Measurements from ENCODE around the gene AGRP. TPM values are rescaled to one million over a fixed set of nuclear protein-coding genes. Genes with fewer than 3 reads are reported as not detected.

The AGRP gene
- total RNA-seq, 1 donor from 2014 or later = not detected

GRCh38 chr16:67470359-67470758 lies 13.0 kb downstream of the AGRP start:
- intact Hi-C loops (cut with micrococcal nuclease) = no loop called here
- DNase-seq = peak; percentile 94
- ATAC-seq = peak; percentile 91

DNA sequence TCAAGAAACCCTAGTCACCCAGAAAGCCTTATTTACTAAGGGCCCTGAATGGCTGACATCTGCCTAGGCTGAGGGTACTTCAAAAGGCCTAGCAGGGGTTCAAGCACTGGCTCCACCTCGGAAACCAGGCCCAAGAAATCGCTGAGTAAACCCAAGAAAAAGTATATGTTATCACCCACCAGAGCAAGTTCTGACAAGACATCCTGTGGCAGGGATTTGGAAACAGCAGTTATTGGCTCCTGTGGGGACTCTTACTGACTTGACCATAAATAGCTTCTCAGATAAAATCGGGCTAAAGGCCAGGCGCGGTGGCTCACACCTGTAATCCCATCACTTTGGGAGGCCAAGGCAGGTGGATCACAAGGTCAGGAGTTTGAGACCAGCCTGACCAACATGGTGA lies 14.6 kb downstream of the AGRP start:
- intact Hi-C loops (cut with micrococcal nuclease) = loop anchor here (5.0 kb wide), 1 partner anchor 41 kb away; no protein-coding TSS in a partner anchor
- ATAC-seq (no peak), DNase-seq (peak; percentile 12)

GRCh38 chr16:67466581-67466980 lies 16.8 kb downstream of the AGRP start:
- intact Hi-C loops (cut with micrococcal nuclease) = loop anchor here (5.0 kb wide), 1 partner anchor 39 kb away; no protein-coding TSS in a partner anchor

GRCh38 chr16:67464565-67464964 lies 18.8 kb downstream of the AGRP start:
- no peak for ATAC-seq
- DNase-seq = peak; percentile 21
- intact Hi-C loops (cut with micrococcal nuclease) = no loop called here

More at GRCh38 chr16:67466581-67466980, 16.8 kb downstream of the AGRP start:
- ATAC-seq = no peak
- DNase-seq = peak; percentile 8

GRCh38 chr16:67463691-67464090 lies 19.7 kb downstream of the AGRP start:
- DNase-seq (peak; percentile 23), ATAC-seq (no peak)
- intact Hi-C loops (cut with micrococcal nuclease) = no loop called here

DNA sequence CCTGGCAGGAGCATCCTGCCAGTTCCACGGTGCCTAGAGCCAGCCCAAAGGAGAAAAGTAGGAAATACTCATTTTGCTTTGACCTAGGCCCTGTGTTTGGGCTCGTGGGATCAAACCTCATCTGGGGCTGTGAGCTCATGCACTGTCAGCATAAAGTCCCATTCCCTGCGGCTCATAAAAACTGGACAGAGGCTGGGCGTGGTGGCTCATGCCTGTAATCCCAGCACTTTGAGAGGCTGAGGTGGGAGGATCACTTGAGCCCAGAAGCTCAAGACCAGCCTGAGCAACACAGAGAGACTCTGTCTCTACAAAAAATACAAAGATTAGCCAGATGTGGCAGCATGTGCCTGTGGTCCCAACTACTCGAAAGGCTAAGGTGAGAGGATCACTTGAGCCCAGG lies 20.3 kb downstream of the AGRP start:
- DNase-seq (peak; percentile 20), ATAC-seq (no peak)
- intact Hi-C loops (cut with micrococcal nuclease) = no loop called here

GRCh38 chr16:67462279-67462655 lies 21.1 kb downstream of the AGRP start:
- intact Hi-C loops (cut with micrococcal nuclease) = no loop called here
- ATAC-seq = no peak
- peak; percentile 31 for DNase-seq

DNA sequence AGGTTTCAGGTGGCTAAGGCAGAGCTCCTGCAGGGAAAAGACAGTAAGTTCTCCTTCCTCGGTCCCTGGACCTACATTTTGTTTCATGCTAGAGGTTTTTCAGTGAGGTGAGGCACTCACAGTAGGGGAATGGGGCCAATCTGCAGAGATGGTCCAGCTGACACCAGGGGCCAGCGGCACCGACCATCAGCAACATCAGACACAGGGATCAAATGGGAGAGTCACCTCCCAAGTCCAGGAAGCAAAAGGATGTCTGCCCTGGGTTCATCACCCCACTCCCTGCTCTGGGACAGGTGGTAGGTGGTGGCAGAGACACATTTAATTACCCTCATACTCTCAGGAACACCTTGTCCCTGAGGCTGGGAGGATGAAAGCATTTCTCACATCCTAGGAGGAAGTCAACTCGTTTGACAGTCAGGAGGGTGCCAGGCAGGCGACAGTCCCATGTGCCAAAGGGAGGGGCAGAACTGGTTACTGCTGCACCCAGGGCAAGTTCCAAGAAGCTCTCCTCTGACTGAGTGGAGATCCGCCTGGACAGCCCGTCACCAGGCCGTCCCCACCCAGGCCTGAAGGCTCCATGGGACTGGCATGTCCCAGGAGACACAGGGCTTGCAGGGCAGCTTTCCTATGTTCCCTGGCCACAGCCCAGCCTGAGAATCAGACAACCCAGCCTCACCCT lies 21.6 kb downstream of the AGRP start:
- ATAC-seq (no peak), DNase-seq (no peak)
- intact Hi-C loops (cut with micrococcal nuclease) = no loop called here

GRCh38 chr16:67460961-67461360 lies 22.4 kb downstream of the AGRP start:
- intact Hi-C loops (cut with micrococcal nuclease) = no loop called here
- DNase-seq (no peak), ATAC-seq (no peak)

GRCh38 chr16:67460168-67460567 lies 23.2 kb downstream of the AGRP start:
- ATAC-seq = peak; percentile 43
- intact Hi-C loops (cut with micrococcal nuclease) = no loop called here
- peak; percentile 57 for DNase-seq

DNA sequence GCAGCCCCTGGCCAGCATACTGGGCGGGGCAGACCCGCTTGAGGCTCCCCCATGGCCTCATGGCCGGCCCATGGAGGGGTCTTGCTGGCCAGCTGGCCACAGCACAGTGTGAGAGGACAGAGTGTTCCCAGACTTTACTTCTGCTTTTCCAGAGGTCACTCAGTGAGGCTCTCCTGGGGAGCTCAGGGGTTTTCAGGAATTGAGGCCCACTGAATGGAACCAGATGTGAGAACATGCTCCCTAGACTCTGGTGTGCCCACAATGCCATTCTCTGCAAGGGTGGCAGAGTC lies 23.5 kb downstream of the AGRP start:
- peak; percentile 74 for DNase-seq
- intact Hi-C loops (cut with micrococcal nuclease) = no loop called here

GRCh38 chr16:67459066-67459860 lies 24.1 kb downstream of the AGRP start:
- ATAC-seq (peak; percentile 64), DNase-seq (peak; percentile 74)
- intact Hi-C loops (cut with micrococcal nuclease) = no loop called here

More for the DNA sequence above, 23.5 kb downstream of the AGRP start:
- peak; percentile 58 for ATAC-seq

DNA sequence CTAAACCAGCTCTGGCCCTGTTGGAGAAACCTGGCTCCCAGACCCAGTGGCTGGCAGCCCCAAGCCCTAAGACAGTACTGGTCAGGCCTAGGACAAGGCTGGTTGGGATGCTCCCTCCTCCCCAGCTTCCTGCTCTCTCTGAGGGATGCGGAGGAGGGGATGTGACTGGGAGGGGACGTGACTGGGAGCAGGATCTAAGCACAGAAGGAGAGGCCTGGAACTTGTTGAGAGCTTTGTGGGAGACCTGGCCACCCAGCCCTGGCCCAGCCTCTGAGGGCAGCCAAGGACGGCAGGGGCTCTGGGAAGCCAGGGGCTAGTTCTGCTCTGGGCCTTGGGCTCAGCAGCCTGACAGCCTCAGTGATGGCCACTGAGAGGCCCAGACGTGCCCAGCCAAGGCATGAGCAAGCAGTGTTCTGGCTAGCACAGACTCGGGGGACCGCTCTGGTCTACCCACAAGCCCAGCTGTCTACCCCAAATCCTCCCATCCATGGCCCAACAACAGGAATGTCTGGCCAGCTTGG lies 25.2 kb downstream of the AGRP start:
- intact Hi-C loops (cut with micrococcal nuclease) = no loop called here

DNA sequence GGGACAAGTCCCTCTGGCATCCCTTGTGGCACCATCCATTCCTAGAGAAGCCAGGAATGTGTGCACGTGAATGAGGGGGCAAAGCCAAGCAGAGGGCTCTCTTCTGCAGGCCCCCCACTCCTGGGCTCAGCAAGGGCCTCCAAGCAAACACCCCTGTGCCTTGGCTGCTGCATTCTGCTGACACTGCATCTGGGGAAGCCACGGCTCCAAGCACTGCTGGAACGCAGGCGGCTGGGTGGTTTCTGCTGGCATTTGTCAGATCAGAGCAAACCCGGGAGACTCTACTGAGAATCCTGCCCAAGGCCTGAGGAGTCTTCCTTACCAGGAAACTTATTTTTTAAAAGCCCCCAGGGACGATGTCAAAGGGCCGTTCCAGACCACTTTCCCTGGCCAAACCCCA lies 25.7 kb downstream of the AGRP start:
- DNase-seq (no peak), ATAC-seq (no peak)
- intact Hi-C loops (cut with micrococcal nuclease) = no loop called here

More for the DNA sequence above, 25.2 kb downstream of the AGRP start:
- ATAC-seq (peak; percentile 22), DNase-seq (peak; percentile 69)

GRCh38 chr16:67456391-67457081 lies 26.8 kb downstream of the AGRP start:
- ATAC-seq (peak; percentile 55), DNase-seq (peak; percentile 86)
- intact Hi-C loops (cut with micrococcal nuclease) = no loop called here

GRCh38 chr16:67454852-67455251 lies 28.5 kb downstream of the AGRP start:
- intact Hi-C loops (cut with micrococcal nuclease) = no loop called here
- no peak for DNase-seq
- no peak for ATAC-seq

DNA sequence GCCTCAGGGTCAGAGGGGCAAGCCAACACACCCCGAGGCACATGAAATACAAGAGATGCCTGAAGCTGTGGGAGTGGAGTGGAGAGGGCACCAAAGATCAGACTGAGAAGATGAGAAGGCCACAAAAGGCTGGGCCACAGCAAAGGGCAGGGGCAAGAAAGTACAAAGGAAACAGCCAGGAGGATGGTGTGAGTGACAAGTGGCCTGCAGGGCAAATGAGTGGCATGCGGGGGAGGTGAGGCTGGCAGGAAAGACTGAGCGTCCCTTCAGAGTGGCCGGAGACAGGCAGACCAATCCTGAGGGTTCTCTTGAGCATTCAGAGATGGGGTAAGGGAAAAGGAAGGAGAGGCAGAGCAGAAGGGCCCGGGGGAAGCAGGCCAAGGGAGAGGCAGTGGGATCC lies 29.2 kb downstream of the AGRP start:
- intact Hi-C loops (cut with micrococcal nuclease) = no loop called here
- no peak for ATAC-seq
- no peak for DNase-seq

DNA sequence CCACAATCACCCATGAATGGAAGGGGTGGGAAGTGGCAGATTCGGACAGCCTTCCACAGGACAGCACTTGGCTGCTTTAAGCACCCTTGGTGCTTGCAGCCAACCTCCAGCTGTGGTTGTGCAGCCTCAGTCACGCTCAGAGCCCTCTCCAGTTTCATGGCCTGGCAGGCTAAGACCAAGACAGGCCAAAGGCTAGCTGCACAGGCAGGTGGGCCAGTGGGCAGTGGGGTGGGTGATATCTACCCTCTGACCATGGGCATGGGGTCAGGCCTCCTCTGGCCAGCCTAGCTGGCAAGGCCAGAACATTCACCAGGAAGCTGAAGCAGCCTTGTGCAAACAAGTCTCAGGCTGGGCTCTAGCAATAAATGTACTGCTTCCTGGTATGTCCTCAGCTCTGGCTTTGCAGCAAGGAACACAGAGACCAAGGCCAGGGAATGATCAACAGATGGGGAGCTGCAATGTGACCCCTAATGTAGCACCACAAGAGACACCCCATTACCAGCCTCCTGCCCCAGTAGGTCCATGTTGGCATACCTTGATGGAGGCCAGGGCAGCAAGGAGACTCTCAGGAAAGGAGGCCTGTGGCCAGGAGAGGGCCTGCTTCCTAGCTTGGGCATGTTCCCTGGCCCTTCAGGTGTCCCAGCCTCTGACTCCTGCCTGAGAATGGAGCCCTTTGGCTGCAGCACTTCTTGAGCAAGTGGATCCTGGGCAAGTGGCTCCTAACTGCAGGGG lies 31.5 kb downstream of the AGRP start:
- intact Hi-C loops (cut with micrococcal nuclease) = no loop called here
- DNase-seq = peak; percentile 55
- peak; percentile 18 for ATAC-seq

- DNase-seq = peak; percentile 71
Measured at GRCh38 chr16:67451061-67451703, 32.2 kb downstream of the AGRP start.

More at GRCh38 chr16:67451061-67451703, 32.2 kb downstream of the AGRP start:
- ATAC-seq = no peak
- intact Hi-C loops (cut with micrococcal nuclease) = no loop called here

Measured in left ventricle myocardium superior (tissue), 1 donor.